Measurements from ENCODE around the gene TLDC2.

GRCh38 chr20:36854348-36855240, 21.3 kb upstream of the TLDC2 start:
- no peak for TF ChIP-seq FOXK2 (IDR thresholded peaks at IDR 0.05)
- no peak for TF ChIP-seq NFRKB (IDR thresholded peaks at IDR 0.05)
- TF ChIP-seq, protein P1, sequence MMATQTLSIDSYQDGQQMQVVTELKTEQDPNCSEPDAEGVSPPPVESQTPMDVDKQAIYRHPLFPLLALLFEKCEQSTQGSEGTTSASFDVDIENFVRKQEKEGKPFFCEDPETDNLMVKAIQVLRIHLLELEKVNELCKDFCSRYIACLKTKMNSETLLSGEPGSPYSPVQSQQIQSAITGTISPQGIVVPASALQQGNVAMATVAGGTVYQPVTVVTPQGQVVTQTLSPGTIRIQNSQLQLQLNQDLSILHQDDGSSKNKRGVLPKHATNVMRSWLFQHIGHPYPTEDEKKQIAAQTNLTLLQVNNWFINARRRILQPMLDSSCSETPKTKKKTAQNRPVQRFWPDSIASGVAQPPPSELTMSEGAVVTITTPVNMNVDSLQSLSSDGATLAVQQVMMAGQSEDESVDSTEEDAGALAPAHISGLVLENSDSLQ (IDR thresholded peaks at IDR 0.05), result no peak
- TF ChIP-seq SUZ12 (IDR thresholded peaks at IDR 0.05), result no peak
- no peak for TF ChIP-seq FOXM1 (IDR thresholded peaks at IDR 0.05; ENCODE audit: borderline replicate concordance)
- TF ChIP-seq HDGF (IDR thresholded peaks at IDR 0.05; ENCODE audit: borderline replicate concordance), result no peak
